ENCODE results near the gene FBXO45. TPM values are rescaled to one million over a fixed set of nuclear protein-coding genes. Genes with fewer than 3 reads are reported as not detected.
"Not testable (repeated sequence)": the region's sequence is repeated elsewhere in the genome, so short reads cannot be mapped to it uniquely, and the experiment has no call there.

The FBXO45 gene
- total and polyA plus RNA-seq, 9 of the 15 experiments (the other 6 are each of a cell fraction or from before 2014, with no cell fraction given): 15.2 to 52.8 (median 37.0) TPM

- H2AFZ ChIP-seq (ENCODE audit: low read depth, low read length); H3K9ac ChIP-seq (ENCODE audit: insufficient read depth in 1 of 2, low read depth in 2 of 2, low read length in 2 of 2); intact Hi-C loops (cut with micrococcal nuclease); H3K9me1 ChIP-seq (ENCODE audit: control insufficient read depth, insufficient read depth, low read length); H3K36me3 ChIP-seq (ENCODE audit: control insufficient read depth, insufficient read depth, low read length); POLR2A ChIA-PET; H3K4me1 ChIP-seq (replicated peaks in 1 of 2; ENCODE audit: control insufficient read depth in 2 of 2, insufficient read depth in 2 of 2, low read length in 2 of 2); DNase-seq (ENCODE audit: extremely low read depth in 1 of 4, low spot score in 3 of 4); H3K27ac ChIP-seq (ENCODE audit: extremely low read depth, low read depth, low read length); CTCF ChIA-PET (ENCODE audit: low intra/inter-chr PET ratio); H4K20me1 ChIP-seq (replicated peaks; ENCODE audit: control insufficient read depth, insufficient read depth, low read length); H3K9me3 ChIP-seq (replicated peaks; ENCODE audit: control insufficient read depth, insufficient read depth, low read depth, low read length); ATAC-seq; FAIRE-seq; H3K27me3 ChIP-seq (ENCODE audit: control insufficient read depth in 2 of 2, insufficient read depth in 2 of 2, low read length in 2 of 2); H3K4me3 ChIP-seq; in situ Hi-C loops (cut with MboI); H3K79me2 ChIP-seq (ENCODE audit: control insufficient read depth, insufficient read depth, low read length); H3K4me2 ChIP-seq (ENCODE audit: insufficient read depth, low read length); BruUV-seq (replicated peaks): not testable (repeated sequence)
- TF ChIP-seq CBX3 (IDR thresholded peaks at IDR 0.05; ENCODE audit: borderline replicate concordance in 1 of 2, low read length in 2 of 2) (peak in 1 of 2 experiments; percentile 39; a peak in 1 of 3 replicates), TRIM28 (IDR thresholded peaks at IDR 0.05) (0 out of 2 replicates have a peak, but pooled peaks have one; percentile 25), ZNF280A (IDR thresholded peaks at IDR 0.05; ENCODE audit: low read depth, partially characterized antibody) (peak; percentile 55), ZNF431 (CRISPR knock-in tag; IDR thresholded peaks at IDR 0.05) (peak; percentile 98)
- WGBS (ENCODE audit: insufficient coverage, low coverage, missing lambda C conversion rate): 47% methylated on average over 3 of the region's 3 CpGs
Observed at GRCh38 chr3:196550172-196550571, 18.3 kb upstream of the FBXO45 start.

- H3K36me3 ChIP-seq (ENCODE audit: control insufficient read depth, insufficient read depth, low read length): peaks cover 6% of the 10 kb centered on the region; the same call in 2 of the 3 replicates
- ChIA-PET POLR2A (no interaction called here), CTCF (ENCODE audit: low intra/inter-chr PET ratio) (no interaction called here)
- ATAC-seq (no peak), FAIRE-seq (no peak), DNase-seq (ENCODE audit: extremely low read depth in 1 of 4, low spot score in 3 of 4) (no peak)
- no peaks in the 10 kb centered on the region for H3K27me3 ChIP-seq (ENCODE audit: control insufficient read depth in 2 of 2, insufficient read depth in 2 of 2, low read length in 2 of 2)
- H2AFZ ChIP-seq (ENCODE audit: low read depth, low read length): no peak overlapping the region
- no peaks in the 10 kb centered on the region for H4K20me1 ChIP-seq (replicated peaks; ENCODE audit: control insufficient read depth, insufficient read depth, low read length)
- H3K9me1 ChIP-seq (ENCODE audit: control insufficient read depth, insufficient read depth, low read length): no peaks in the 10 kb centered on the region
- no peak overlapping the region for H3K27ac ChIP-seq (ENCODE audit: extremely low read depth, low read depth, low read length)
- intact Hi-C loops (cut with micrococcal nuclease) (no loop called here), in situ Hi-C loops (cut with MboI) (no loop called here)
- H3K4me2 ChIP-seq (ENCODE audit: insufficient read depth, low read length): no peak overlapping the region
- H3K9ac ChIP-seq (ENCODE audit: insufficient read depth in 1 of 2, low read depth in 2 of 2, low read length in 2 of 2): no peak overlapping the region
- 85% methylated on average over 5 of the region's 5 CpGs for WGBS (ENCODE audit: insufficient coverage, low coverage, missing lambda C conversion rate)
- no peaks in the 10 kb centered on the region for H3K4me1 ChIP-seq (replicated peaks in 1 of 2; ENCODE audit: control insufficient read depth in 2 of 2, insufficient read depth in 2 of 2, low read length in 2 of 2)
- H3K9me3 ChIP-seq (replicated peaks; ENCODE audit: control insufficient read depth, insufficient read depth, low read depth, low read length): peaks cover 8% of the 10 kb centered on the region; the same call in 1 of the 2 replicates
- no peaks in the 10 kb centered on the region for H3K79me2 ChIP-seq (ENCODE audit: control insufficient read depth, insufficient read depth, low read length)
- H3K4me3 ChIP-seq: no peak overlapping the region
- no TSS peak for BruUV-seq (replicated peaks)
- no peak for TF ChIP-seq ZNF717 (CRISPR knock-in tag; IDR thresholded peaks at IDR 0.05)
- TF ChIP-seq BCOR (IDR thresholded peaks at IDR 0.05): no peak
- TF ChIP-seq ELK1 (CRISPR knock-in tag; IDR thresholded peaks at IDR 0.05): no peak
- TF ChIP-seq HDAC1 (IDR thresholded peaks at IDR 0.05): no peak
- TF ChIP-seq CBX1 (IDR thresholded peaks at IDR 0.05; ENCODE audit: low read depth): no peak
Observed at GRCh38 chr3:196552253-196552652, 16.2 kb upstream of the FBXO45 start.
